ENCODE measurements around the gene TGOLN2.

GRCh38 chr2:85288244-85288725 lies 39.5 kb downstream of the TGOLN2 start:
- no peak for TF ChIP-seq POLR2A (IDR thresholded peaks at IDR 0.05)
- no peak for TF ChIP-seq CTCF (IDR thresholded peaks at IDR 0.05)

Measured in uterus (tissue), 2 donors.